CD4-positive, alpha-beta T cell treated with Interleukin-12 subunit alpha and Interleukin-12 subunit beta, for 1 hour (primary cell): ENCODE results near the gene CORIN.
"Not testable (repeated sequence)": the region's sequence is repeated elsewhere in the genome, so short reads cannot be mapped to it uniquely, and the experiment has no call there.

Experiments used
- DNase-seq: peaks from one replicate; pipeline ENCODE4 v3.0.0-alpha.2; 2020

Gene CORIN

DNA sequence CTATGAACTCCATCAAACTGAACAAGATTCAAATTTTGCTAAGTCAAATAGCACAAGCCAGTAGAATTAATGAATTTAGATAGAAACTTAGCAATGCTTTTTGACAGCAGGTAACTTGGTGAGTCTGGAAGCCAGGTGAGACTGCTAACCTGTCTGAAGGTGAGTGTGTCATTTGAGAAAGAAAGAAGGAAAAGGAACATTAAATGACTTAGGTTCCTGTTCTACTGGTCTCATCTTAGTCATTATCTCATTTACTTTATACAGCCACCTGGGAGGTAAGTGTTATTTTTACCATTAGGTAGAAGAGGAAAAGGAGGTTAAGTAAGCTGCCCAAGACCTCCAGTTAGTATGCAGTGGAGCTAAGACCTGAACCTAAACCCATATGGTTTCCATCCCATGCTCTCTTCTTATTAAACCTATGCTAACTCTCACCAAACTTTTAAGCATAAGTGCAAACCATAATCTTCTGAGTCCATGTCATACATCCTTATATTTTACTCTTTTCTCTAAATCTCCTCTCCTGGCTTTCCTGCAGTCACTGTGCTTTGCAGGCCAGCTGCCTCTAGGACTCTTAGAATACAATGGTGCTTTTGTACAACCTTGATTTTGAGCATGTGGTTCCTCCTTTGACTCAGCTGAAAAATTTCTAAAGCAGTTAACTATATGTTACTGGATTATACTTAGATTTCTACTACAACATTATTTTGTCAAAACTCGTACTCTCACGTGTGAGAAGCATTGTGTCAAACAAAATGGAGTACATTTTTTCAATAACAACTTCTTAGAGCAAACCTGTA, 284.3 kb downstream of the CORIN start:
- no peak for DNase-seq

DNA sequence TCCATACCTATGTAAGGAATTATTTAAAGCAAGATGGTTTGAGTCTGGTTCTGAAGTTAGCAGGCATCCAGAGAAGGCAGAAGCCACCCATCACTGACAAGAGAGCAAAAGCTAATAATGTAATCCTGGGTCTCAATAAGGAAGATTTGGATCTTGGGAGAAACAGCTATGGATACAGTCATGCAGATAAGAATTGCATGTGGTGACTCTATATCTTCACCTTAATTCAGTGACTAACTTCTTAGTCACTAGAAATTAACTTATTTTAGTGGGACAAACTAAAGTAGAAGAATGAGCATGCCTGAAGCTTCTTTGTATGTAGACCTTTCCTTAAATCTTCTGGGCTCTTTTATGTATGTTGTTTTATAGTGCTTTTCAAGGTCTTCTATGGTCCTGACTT, 286.2 kb downstream of the CORIN start:
- DNase-seq = no peak

DNA sequence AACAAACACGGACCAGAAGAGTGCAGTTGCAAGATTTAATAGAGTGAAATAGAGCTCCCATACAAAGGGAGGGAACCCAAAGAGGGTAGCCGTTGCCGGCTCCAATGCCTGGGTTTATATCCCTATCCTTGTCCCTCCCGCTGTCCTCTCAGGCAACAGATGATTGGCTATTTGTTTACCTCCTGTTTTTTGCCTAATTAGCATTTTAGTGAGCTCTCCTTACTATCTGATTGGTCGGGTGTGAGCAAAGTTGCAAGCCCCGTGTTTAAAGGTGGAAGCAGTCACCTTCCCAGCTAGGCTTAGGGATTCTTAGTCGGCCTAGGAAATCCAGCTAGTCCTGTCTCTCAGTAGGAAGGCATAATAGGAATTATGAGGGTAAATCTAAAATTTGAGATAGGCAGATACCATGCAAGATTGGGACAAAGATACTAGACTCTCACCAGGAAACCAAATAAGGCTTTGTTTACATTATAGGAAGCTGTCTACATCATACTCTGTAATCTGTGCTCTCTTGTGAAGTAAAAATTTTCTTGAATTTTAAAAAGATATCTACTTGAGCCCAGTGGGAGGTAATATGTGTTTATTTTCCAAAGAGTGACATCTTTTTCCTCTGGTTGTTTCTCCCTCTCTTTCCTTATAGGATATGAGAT, 286.8 kb downstream of the CORIN start:
- no peak for DNase-seq

DNA sequence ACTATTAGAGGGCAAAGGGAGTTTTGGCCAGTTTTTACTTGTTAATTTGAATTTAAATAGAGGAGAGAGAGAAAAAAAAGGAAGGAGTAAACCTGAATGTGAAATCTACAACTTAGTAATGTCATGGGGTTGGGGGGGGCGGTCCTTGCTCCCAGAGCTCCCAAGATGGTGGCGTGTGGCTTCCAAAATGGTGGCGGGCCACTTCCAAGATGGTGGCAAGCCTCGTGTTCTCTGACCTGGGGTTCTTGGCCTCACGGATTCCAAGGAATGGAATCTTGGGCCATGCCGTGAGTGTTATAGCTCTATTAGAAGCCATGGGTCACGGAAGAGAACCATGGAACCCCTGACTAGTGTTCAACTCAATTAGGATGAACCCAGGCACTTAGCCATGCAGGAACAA, 287.5 kb downstream of the CORIN start:
- DNase-seq = not testable (repeated sequence)
